Spleen (tissue), 7 donors: ENCODE measurements around the gene PRRX1.

Source experiments
- POLR2A ChIP-seq, 3 donors: fragments of 450-650 bp; IDR thresholded peaks; one replicate each; pipeline ENCODE4 v1.5.1; 2017; ENCODE audit warnings: antibody characterized with exemption in 3 of 3, mild to moderate bottlenecking in 1 of 3
- POLR2AphosphoS5 ChIP-seq, 3 donors: sonication (generic); formaldehyde crosslinking; IDR thresholded peaks; one replicate each; pipeline ENCODE4 v1.5.1; 2017; ENCODE audit warnings: antibody characterized with exemption in 3 of 3
- TF ChIP-seq, protein P1 (sequence below), 11 experiments: fragments of 200-600 bp in 7 of 11; fragments of 450-650 bp in 4 of 11; sonication (generic) in 4 of 11; IDR thresholded peaks in 8 of 11; conservative IDR thresholded peaks in 3 of 11; 1 replicate in 7 of 11; 2 replicates in 4 of 11; pipeline versions ENCODE4 v1.4.0 to v1.8.0; 2016 to 2021; ENCODE audit warnings: antibody characterized with exemption in 11 of 11, inconsistent platforms in 4 of 11, mild to moderate bottlenecking in 1 of 11
- donor health status: DM: no; HTN: no; CAD: no; lungs with moderate emphysema.
- donor health status: DM: no; HTN: no; CAD: no.
- donor health status: DM: no; HTN: no; CAD: no.

DNA sequence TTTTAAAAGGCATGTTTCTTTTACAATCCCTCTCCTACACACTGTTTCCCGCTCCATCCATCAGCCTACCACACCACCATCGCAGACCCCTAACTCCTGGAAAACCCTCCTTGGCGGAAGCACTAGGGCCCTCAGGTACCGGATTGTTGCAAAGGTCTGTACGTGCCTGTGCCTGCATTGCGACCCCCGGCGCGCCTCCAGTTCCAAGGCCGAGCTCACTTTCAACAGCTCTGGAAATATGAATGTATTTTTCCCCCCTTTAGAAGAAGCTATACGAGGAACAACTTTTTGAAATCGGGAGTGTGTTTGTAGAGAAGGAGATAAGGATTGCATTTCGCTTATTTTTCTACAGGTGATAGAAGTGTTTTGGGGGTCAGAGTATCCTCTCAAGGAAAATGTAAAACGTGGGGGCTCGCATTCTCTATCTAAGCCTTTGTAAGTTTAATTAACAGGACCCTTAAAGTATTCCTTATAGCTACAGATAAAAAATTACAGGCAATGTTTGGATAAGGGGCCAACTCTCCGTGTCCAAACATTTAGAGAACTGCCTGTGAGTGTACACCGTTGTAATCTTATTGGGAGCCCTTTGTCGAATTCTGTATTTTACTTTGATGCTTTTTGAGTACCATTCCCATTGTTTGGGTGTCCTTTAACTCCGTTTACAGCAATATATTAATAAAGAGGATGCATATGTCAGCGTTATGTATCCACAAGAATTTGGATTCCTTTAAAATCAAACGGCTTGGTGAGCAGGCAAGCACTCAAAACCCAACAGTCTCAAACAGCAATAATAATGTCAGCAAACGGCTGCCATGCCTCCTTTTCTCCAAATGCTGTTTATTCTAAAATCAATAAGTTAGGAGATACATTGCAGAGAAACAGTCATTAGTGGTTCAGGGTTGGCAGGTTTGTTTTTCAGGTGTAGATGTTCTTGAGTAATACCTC lies 5.9 kb downstream of the PRRX1 start:
- TF ChIP-seq POLR2A (IDR thresholded peaks at IDR 0.05), result no peak
- TF ChIP-seq, protein P1, sequence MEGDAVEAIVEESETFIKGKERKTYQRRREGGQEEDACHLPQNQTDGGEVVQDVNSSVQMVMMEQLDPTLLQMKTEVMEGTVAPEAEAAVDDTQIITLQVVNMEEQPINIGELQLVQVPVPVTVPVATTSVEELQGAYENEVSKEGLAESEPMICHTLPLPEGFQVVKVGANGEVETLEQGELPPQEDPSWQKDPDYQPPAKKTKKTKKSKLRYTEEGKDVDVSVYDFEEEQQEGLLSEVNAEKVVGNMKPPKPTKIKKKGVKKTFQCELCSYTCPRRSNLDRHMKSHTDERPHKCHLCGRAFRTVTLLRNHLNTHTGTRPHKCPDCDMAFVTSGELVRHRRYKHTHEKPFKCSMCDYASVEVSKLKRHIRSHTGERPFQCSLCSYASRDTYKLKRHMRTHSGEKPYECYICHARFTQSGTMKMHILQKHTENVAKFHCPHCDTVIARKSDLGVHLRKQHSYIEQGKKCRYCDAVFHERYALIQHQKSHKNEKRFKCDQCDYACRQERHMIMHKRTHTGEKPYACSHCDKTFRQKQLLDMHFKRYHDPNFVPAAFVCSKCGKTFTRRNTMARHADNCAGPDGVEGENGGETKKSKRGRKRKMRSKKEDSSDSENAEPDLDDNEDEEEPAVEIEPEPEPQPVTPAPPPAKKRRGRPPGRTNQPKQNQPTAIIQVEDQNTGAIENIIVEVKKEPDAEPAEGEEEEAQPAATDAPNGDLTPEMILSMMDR (IDR thresholded peaks at IDR 0.05 in 8 of 11, conservative IDR thresholded peaks at IDR 0.05 in 3 of 11), result no peak
- no peak for TF ChIP-seq POLR2AphosphoS5 (IDR thresholded peaks at IDR 0.05)
